ENCODE data around the gene EEFSEC. TPM values are rescaled to one million over a fixed set of nuclear protein-coding genes. Genes with fewer than 3 reads are reported as not detected.

Gene EEFSEC
- total RNA-seq, 1 donor from 2014 or later: 7.1 TPM

GRCh38 chr3:128214056-128214455, 60.8 kb downstream of the EEFSEC start:
- no peak overlapping the region for H3K27ac Mint-ChIP-seq (ENCODE audit: unreplicated experiment)
- DNase-seq (ENCODE audit: low spot score): no peak
- H3K4me1 Mint-ChIP-seq (ENCODE audit: unreplicated experiment): peaks cover 6% of the 10 kb centered on the region
- no peaks in the 10 kb centered on the region for H3K36me3 Mint-ChIP-seq (ENCODE audit: low read depth, unreplicated experiment)
- no peak overlapping the region for H3K4me3 Mint-ChIP-seq (ENCODE audit: unreplicated experiment)
- no peaks in the 10 kb centered on the region for H3K27me3 Mint-ChIP-seq (ENCODE audit: unreplicated experiment)
- no peaks in the 10 kb centered on the region for H3K9me3 Mint-ChIP-seq (ENCODE audit: unreplicated experiment)
- TF ChIP-seq CTCF (IDR thresholded peaks at IDR 0.05; ENCODE audit: unreplicated experiment): no peak

GRCh38 chr3:128215290-128215689, 62.0 kb downstream of the EEFSEC start:
- no peak for TF ChIP-seq CTCF (IDR thresholded peaks at IDR 0.05; ENCODE audit: unreplicated experiment)
- DNase-seq (ENCODE audit: low spot score): no peak
- Mint-ChIP-seq H3K4me3 (ENCODE audit: unreplicated experiment) (no peak overlapping the region), H3K36me3 (ENCODE audit: low read depth, unreplicated experiment) (no peaks in the 10 kb centered on the region), H3K9me3 (ENCODE audit: unreplicated experiment) (no peaks in the 10 kb centered on the region), H3K27me3 (ENCODE audit: unreplicated experiment) (no peaks in the 10 kb centered on the region), H3K4me1 (ENCODE audit: unreplicated experiment) (peaks cover 2% of the 10 kb centered on the region), H3K27ac (ENCODE audit: unreplicated experiment) (no peak overlapping the region)

- peaks cover 2% of the 10 kb centered on the region for H3K4me1 Mint-ChIP-seq (ENCODE audit: unreplicated experiment)
Measured at GRCh38 chr3:128215800-128216495, 62.7 kb downstream of the EEFSEC start.

GRCh38 chr3:128217702-128218547, 64.6 kb downstream of the EEFSEC start:
- no peak overlapping the region for H3K27ac Mint-ChIP-seq (ENCODE audit: unreplicated experiment)
- H3K27me3 Mint-ChIP-seq (ENCODE audit: unreplicated experiment): peaks cover 1% of the 10 kb centered on the region
- DNase-seq (ENCODE audit: low spot score): no peak
- no peak for TF ChIP-seq CTCF (IDR thresholded peaks at IDR 0.05; ENCODE audit: unreplicated experiment)
- H3K4me3 Mint-ChIP-seq (ENCODE audit: unreplicated experiment): no peak overlapping the region
- H3K36me3 Mint-ChIP-seq (ENCODE audit: low read depth, unreplicated experiment): no peaks in the 10 kb centered on the region
- peaks cover under 1% of the 10 kb centered on the region for H3K9me3 Mint-ChIP-seq (ENCODE audit: unreplicated experiment)
- H3K4me1 Mint-ChIP-seq (ENCODE audit: unreplicated experiment): peaks cover 2% of the 10 kb centered on the region

More at GRCh38 chr3:128215800-128216495, 62.7 kb downstream of the EEFSEC start:
- DNase-seq (ENCODE audit: low spot score): no peak
- Mint-ChIP-seq H3K9me3 (ENCODE audit: unreplicated experiment) (no peaks in the 10 kb centered on the region), H3K27me3 (ENCODE audit: unreplicated experiment) (no peaks in the 10 kb centered on the region), H3K27ac (ENCODE audit: unreplicated experiment) (no peak overlapping the region), H3K4me3 (ENCODE audit: unreplicated experiment) (no peak overlapping the region), H3K36me3 (ENCODE audit: low read depth, unreplicated experiment) (no peaks in the 10 kb centered on the region)
- TF ChIP-seq CTCF (IDR thresholded peaks at IDR 0.05; ENCODE audit: unreplicated experiment): no peak
